ENCODE data around the gene DRD5. TPM values are rescaled to one million over a fixed set of nuclear protein-coding genes. Genes with fewer than 3 reads are reported as not detected.

The DRD5 gene
- polyA plus RNA-seq, 1 of the 3 experiments (the other 2 are of a cell fraction) = not detected

GRCh38 chr4:9825049-9825448 is 43.6 kb downstream of the DRD5 start:
- DNase-seq = no peak
- no peaks in the 10 kb centered on the region for H3K27me3 ChIP-seq (ENCODE audit: insufficient read depth)
- 15% methylated on average over 3 of the region's 3 CpGs for WGBS (ENCODE audit: low lambda C conversion rate)
- H3K36me3 ChIP-seq (replicated peaks in 1 of 2; ENCODE audit: control insufficient read depth in 1 of 2, insufficient read depth in 2 of 2, low read length in 1 of 2) = no peaks in the 10 kb centered on the region
- TF ChIP-seq EP300 (IDR thresholded peaks at IDR 0.05; ENCODE audit: borderline replicate concordance in 1 of 2, low read depth in 1 of 2, low read length in 1 of 2) (no peak), TCF12 (IDR thresholded peaks at IDR 0.05) (no peak), EZH2phosphoT487 (IDR thresholded peaks at IDR 0.05; ENCODE audit: borderline replicate concordance, low read depth) (no peak), USF1 (IDR thresholded peaks at IDR 0.05; ENCODE audit: borderline replicate concordance, low read depth) (no peak), JUND (IDR thresholded peaks at IDR 0.05) (no peak), RXRA (IDR thresholded peaks at IDR 0.05; ENCODE audit: borderline replicate concordance, low read depth) (no peak), RCOR1 (IDR thresholded peaks at IDR 0.05; ENCODE audit: low read length) (no peak), FOXJ3 (CRISPR knock-in tag; IDR thresholded peaks at IDR 0.05) (no peak), CTCF (IDR thresholded peaks at IDR 0.05) (no peak), FOSL2 (IDR thresholded peaks at IDR 0.05; ENCODE audit: borderline replicate concordance, low read depth) (no peak), GABPA (IDR thresholded peaks at IDR 0.05; ENCODE audit: low read depth) (no peak), MEF2A (IDR thresholded peaks at IDR 0.05; ENCODE audit: borderline replicate concordance, low read depth) (no peak)
- TF ChIP-seq, protein P1, sequence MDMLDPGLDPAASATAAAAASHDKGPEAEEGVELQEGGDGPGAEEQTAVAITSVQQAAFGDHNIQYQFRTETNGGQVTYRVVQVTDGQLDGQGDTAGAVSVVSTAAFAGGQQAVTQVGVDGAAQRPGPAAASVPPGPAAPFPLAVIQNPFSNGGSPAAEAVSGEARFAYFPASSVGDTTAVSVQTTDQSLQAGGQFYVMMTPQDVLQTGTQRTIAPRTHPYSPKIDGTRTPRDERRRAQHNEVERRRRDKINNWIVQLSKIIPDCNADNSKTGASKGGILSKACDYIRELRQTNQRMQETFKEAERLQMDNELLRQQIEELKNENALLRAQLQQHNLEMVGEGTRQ (IDR thresholded peaks at IDR 0.05; ENCODE audit: borderline replicate concordance, low read depth, low read length) = no peak
- H3K79me2 ChIP-seq (ENCODE audit: insufficient read depth) = no peaks in the 10 kb centered on the region
- no peaks in the 10 kb centered on the region for H3K9me2 ChIP-seq
- no peak overlapping the region for H3K27ac ChIP-seq (ENCODE audit: low read depth in 2 of 2, low read length in 1 of 2)
- no peak overlapping the region for H2AFZ ChIP-seq (ENCODE audit: low read depth)
- no peak overlapping the region for H3K4me3 ChIP-seq (ENCODE audit: low read depth in 2 of 2, low read length in 1 of 2)
- H3F3A ChIP-seq (replicated peaks; ENCODE audit: insufficient read depth) = no peaks in the 10 kb centered on the region
- no peaks in the 10 kb centered on the region for H3K9me3 ChIP-seq
- H3K9ac ChIP-seq = no peak overlapping the region
- no peak overlapping the region for H3K4me2 ChIP-seq
- POLR2A ChIA-PET = no interaction called here
- CTCF ChIA-PET = no interaction called here
- H4K20me1 ChIP-seq (ENCODE audit: insufficient read depth) = no peaks in the 10 kb centered on the region
- H3K4me1 ChIP-seq (ENCODE audit: control insufficient read depth in 1 of 2, insufficient read depth in 2 of 2, low read depth in 1 of 2, low read length in 1 of 2) = no peaks in the 10 kb centered on the region

- Histone ChIP-seq H3F3A (replicated peaks; ENCODE audit: insufficient read depth) (no peaks in the 10 kb centered on the region), H3K79me2 (ENCODE audit: insufficient read depth) (no peaks in the 10 kb centered on the region), H3K4me1 (ENCODE audit: control insufficient read depth in 1 of 2, insufficient read depth in 2 of 2, low read depth in 1 of 2, low read length in 1 of 2) (no peaks in the 10 kb centered on the region), H3K4me2 (no peak overlapping the region), H4K20me1 (ENCODE audit: insufficient read depth) (no peaks in the 10 kb centered on the region), H3K27me3 (ENCODE audit: insufficient read depth) (no peaks in the 10 kb centered on the region), H3K4me3 (ENCODE audit: low read depth in 2 of 2, low read length in 1 of 2) (no peak overlapping the region), H3K36me3 (replicated peaks in 1 of 2; ENCODE audit: control insufficient read depth in 1 of 2, insufficient read depth in 2 of 2, low read length in 1 of 2) (no peaks in the 10 kb centered on the region), H3K9me2 (no peaks in the 10 kb centered on the region), H2AFZ (ENCODE audit: low read depth) (no peak overlapping the region), H3K9ac (no peak overlapping the region), H3K9me3 (no peaks in the 10 kb centered on the region), H3K27ac (ENCODE audit: low read depth in 2 of 2, low read length in 1 of 2) (no peak overlapping the region)
- TF ChIP-seq EP300 (IDR thresholded peaks at IDR 0.05; ENCODE audit: borderline replicate concordance in 1 of 2, low read depth in 1 of 2, low read length in 1 of 2) = no peak
- no peak for TF ChIP-seq GABPA (IDR thresholded peaks at IDR 0.05; ENCODE audit: low read depth)
- TF ChIP-seq JUND (IDR thresholded peaks at IDR 0.05) = no peak
- 16% methylated on average over 1 of the region's 1 CpG for WGBS (ENCODE audit: low lambda C conversion rate)
- CTCF ChIA-PET = no interaction called here
- no peak for DNase-seq
- POLR2A ChIA-PET = no interaction called here
Observed at GRCh38 chr4:9826551-9826950, 45.1 kb downstream of the DRD5 start.
